EL (cell line): Measurements from ENCODE around the gene TTC13.

Experiments used
- DNase-seq: peaks from one replicate; pipeline ENCODE4 v3.0.0-alpha.2; 2016

TTC13 gene

DNA sequence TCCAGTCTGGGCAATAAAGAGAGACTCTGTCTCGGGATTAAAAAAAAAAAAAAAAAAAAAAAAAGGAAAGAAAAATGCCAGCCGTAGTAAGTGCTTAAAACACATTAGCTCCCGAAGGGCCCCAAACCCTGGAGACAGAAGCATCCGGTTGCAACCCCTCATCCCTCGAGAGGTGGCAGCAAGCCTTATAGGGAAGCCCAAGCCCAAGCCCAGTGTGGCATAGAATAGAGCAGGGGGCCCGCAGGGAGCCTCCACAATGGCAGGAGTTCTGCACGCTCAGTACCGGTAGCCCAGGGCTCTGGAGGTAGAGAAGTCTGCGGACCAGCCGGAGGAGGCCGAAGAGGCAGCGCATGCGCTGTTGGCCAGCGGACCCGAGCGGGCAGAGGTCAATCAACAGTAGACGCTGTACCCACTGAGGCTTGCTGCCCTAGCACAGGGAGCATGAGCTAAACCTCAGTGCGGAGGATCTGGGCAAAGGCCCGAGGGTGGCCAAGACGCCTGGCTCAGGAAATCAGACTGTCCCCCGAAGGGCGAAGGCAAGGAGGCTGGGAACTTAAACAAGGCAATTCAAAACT, 76.2 kb downstream of the TTC13 start:
- no peak for DNase-seq

DNA sequence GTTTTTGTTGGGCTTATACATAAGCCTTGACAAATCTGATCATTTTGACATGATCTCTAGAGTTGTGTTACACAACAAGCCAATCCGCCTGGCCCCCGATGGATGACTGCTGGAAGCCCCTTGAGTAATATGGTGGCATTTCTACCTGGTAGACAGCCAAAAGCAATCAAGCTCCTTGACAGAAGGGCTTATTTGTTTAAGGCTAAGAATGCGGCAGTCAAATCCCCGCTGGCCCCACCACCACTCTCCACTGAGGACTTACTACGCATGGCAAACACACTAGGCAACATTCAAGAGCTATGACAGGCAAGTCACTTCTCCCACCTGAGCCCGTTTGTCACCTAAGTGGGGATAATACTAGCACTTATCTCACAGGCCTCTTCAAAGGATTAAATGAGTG, 77.0 kb downstream of the TTC13 start:
- DNase-seq = no peak

GRCh38 chr1:230900984-230901383, 77.7 kb downstream of the TTC13 start:
- no peak for DNase-seq

DNA sequence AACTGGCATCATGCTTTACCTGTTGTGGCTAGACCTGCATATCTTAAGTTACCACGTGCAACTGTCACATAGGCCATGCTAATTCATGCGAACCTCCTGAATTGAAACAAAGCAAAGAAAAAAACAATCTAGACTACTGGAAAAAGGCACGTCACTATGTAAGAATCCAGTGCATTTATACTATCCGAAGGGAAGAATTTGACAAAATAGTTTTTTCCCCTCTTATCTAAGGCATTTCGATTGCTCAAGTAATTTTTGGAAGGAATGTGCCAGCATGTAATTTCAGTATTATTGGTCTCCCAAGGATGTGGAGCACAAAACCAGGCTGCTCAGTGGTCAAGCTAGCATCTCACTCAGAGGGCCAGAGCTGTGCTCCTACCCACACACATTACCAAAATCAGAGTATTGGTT, 78.8 kb downstream of the TTC13 start:
- DNase-seq = peak; percentile 81

GRCh38 chr1:230898748-230899147, 79.9 kb downstream of the TTC13 start:
- no peak for DNase-seq

DNA sequence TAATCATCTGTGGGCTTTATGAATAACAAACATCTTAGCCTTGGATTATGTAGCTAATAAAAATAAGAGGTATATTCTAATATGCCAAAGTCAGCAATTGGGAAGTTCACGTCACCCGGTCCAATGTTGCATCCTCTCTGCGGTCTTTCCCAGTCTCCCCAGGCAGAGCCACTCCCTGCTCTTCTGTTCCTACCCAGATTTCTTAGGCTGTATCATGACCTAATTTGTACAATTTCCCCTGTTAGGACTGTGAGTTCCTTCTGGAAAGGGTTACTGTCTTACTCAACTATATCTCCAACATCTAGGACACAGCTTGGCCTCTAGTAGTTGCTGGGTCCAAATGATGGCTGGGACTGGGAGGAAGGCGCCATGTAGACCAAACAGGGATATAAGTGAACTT, 80.5 kb downstream of the TTC13 start:
- DNase-seq = no peak

DNA sequence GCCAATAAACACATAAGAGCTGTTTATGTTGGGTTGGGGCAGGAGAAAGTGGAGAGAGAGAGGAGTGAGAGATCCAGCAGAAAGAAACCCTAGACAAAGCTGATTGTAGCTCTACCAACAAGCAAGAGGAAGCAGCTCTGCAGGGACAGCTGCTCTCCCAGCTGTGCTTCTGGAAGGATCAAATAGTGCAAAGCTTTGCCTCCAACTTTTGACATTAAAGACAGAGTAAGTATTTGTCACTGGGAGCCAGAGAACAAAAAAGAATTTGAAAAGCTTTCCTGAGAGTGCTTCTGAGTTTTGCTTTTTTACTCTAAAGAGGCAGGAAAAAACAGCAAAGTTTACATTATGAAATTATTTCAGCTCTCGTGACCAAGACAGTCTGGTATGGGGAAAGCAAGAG, 81.9 kb downstream of the TTC13 start:
- no peak for DNase-seq

GRCh38 chr1:230895452-230895851, 83.2 kb downstream of the TTC13 start:
- no peak for DNase-seq

DNA sequence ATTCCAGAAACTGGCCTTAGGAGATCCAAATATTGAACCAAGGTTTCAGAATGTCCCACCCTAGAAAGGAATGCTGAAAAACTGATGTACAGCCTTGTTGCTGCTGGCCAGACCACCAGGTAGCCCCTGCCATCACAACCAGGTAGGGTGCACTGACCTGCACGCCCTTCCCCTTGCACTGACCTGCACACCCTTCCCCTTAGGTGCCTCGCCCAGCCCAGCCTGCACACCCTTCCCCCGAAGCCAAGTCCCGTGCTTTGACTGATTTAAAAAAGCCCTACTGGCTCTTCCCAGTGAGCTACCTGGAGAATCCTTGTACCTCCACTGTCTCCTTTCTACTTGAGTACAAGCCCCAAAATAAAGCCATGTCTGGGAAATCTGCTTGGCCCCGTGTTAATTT, 84.0 kb downstream of the TTC13 start:
- DNase-seq = no peak

DNA sequence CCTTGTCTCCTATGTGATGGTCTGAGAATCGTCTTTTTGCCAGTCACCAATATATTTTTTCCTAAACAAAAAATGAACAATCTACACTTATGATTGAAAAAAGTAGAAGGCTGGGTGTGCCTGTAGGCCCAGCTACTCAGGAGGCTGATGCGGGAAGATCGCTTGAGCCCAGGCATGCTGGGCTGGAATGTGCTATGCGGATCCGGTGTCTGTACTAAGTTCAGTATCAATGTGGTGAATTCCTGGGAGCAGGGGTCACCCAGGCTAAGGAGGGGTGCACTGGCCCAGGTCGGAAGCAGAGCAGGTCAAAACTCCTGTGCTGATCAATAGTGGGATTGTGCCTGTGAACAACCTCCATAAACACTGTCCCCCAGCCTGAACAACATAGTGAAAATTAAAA, 84.6 kb downstream of the TTC13 start:
- DNase-seq = no peak

DNA sequence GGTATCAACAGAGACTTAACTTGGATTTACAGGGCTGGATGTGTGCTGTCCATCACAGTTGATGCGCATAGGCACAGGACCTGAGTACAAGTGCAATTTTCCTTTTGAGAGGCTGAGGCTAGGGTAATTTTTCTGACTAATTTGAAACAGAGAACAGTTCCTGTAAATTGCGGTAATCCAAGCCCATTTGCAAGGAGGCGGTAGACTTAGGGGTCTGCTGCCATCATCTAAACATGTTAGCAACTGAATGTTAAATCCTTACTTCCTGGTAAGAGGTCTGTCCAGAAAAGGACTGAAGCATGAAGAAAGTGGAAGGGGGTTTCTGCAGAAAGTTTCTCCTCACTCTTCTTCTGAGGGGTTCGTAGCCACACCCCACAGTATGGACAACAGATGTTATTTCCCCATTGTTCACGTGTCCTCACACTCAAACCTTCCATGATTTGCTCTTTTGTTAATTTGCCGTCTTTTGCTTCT, 86.6 kb downstream of the TTC13 start:
- DNase-seq = no peak

DNA sequence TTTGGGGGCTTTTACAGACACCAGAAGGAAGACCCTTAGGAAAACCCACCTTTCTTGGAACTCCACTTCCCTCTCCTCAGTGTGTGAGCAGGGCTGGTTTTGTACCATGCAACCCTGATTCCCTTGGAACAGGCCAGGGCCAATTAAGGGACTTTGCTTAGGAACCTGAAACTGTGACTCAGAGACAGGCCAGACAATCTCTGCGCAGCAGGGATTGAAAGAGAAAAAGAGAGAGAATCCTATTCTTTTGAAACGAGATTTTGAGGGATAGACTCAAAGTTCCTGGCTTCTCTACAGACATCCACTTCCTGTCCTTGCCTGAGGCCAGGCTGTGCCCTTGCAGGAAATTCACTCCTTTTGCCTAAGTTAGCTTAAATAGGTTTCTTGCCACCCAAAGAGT, 87.2 kb downstream of the TTC13 start:
- DNase-seq = peak; percentile 40

DNA sequence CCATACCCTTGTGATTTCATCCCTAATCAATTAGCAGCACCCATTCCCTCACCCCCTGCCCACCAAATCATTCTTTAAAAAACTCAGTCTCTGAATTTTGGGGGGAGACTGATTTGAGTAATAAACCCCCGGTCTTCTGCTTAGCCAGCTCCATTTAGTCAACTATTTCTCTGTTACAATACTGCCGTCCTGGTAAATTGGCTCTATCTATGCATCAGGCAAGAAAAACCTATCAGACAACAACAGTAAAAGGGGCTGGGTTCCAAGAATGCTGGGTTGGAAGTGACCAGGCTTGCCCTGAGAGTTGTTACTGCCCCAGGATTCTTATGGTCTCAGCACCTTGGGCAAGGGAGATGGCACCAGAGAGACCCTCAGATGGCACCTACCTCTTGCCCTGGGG, 94.0 kb downstream of the TTC13 start:
- DNase-seq = no peak

- DNase-seq = no peak
Observed at GRCh38 chr1:230883967-230884366, 94.7 kb downstream of the TTC13 start.

DNA sequence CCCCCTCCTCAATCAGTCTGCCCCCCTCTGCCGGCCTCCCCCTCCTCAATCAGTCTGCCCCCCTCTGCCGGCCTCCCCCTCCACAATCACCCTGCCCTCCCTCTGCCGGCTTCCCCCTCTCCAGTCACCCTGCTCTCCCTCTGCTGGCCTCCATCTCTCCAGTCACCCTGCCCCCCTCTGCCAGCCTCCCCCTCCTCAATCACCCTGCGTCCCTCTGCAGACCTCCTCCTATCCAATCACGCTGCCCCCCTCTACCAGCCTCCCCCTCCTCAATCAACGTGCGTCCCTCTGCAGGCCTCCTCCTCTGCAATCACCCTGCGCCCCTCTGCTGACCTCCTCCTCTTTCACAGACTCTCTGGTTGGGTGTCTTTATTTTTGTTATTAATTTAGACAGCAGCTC, 98.9 kb downstream of the TTC13 start:
- DNase-seq = no peak

DNA sequence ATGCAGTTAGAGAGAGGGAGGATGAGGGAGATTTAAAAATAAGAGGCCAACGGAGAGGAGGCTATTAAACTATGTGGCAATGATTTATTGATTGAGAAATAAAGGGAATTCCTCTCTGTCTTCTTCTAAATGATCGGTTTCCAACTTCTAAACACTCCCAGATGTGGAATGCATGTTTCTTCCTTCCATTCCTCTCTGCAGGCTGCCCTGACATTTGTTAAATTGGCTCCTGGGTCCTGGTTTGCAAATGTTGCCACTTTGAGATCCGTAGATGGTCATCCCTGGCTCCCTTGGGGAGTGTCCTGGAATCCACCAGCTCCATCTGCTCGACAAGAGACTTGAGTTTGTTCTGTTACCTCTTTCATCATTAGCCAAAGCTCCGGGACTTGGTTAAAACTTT, 100.1 kb downstream of the TTC13 start:
- peak; percentile 78 for DNase-seq

DNA sequence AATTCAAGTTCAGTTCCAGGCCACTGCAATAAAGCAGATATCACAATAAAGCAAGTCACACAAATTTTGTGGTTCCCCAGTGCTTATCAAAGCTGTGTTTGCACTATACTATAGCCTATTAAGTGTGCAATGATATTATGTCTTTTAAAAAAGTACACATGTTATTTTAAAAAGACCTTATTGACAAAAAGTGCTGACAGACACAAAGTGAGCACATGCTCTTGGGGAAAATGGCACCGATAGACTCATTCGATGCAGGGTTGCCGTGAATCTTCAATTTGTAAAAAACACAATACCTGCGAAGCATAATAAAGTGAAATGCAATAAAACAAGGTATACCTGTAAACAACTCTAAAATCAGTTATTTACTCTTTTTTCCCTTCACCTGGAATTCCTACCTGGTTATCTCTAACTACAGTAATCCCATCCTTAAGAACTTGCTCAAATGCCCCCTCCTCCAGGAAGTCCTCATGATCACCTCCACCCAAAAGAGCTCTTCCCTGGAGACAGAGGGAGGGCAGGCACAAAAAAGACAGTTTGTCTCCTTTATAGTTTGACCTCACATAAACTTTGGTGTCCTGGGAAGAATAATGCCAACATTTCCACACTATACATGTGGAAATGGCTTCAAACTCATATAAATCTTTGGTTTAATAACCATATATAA, 100.6 kb downstream of the TTC13 start:
- DNase-seq = no peak

- DNase-seq = peak; percentile 72
Observed at GRCh38 chr1:230877146-230877923, 101.3 kb downstream of the TTC13 start.

DNA sequence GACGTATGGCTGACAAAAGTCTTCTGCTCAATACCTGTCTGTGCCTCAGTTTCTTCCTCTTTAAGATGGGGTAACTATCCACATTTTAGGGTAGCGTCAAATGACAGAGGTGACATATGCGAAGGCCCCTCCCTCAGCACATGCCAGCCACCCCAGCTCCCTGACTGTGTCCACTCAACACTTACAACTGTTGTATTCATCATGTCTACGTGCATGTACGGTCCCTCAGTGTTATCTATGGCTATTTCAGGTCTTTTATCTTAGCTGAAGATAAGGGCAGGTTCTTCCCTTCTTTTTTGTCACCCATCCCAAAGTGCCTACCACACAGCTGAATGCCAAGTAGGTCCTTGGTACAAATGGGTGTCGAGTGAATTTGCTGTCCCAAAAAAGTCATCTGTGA, 102.0 kb downstream of the TTC13 start:
- DNase-seq = no peak

- DNase-seq = no peak
Observed at GRCh38 chr1:230875370-230875769, 103.3 kb downstream of the TTC13 start.

DNA sequence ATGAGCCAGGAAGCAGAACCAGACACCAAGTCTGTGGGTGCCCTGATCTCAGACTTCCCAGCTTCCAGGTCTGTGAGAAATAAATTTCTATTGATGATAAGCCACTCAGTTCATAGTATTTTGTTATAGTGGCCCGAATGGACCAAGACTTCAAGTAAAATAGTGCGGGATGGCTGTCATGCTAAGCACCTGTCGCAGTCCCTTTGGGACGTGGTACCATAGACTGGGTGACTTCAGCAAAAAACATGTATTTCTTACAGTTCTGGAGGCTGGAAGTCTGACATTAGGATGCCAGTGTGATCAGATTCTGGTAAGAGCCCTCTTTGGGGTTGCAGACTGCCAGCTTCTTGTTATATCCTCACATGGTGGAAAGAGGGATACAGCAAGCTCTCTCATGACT, 107.7 kb downstream of the TTC13 start:
- DNase-seq = no peak

DNA sequence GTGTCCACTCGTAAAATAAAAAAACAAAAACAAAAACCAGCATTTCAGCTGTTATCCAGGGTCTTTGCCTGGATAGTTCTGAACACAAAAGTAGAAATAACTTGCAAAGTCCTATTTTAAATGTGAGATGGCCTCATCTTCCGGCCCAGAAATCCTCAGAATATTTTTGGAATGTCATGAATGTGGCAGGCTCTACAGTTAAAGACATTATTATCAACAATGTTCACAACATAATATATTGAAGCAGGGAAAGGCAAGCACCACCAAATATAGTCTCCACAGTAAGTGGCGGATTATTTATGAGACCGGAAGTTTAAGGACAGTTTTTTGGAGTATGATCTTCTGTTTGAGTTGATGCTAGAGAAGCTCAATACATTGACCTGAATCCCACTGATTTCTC, 109.2 kb downstream of the TTC13 start:
- peak; percentile 82 for DNase-seq

DNA sequence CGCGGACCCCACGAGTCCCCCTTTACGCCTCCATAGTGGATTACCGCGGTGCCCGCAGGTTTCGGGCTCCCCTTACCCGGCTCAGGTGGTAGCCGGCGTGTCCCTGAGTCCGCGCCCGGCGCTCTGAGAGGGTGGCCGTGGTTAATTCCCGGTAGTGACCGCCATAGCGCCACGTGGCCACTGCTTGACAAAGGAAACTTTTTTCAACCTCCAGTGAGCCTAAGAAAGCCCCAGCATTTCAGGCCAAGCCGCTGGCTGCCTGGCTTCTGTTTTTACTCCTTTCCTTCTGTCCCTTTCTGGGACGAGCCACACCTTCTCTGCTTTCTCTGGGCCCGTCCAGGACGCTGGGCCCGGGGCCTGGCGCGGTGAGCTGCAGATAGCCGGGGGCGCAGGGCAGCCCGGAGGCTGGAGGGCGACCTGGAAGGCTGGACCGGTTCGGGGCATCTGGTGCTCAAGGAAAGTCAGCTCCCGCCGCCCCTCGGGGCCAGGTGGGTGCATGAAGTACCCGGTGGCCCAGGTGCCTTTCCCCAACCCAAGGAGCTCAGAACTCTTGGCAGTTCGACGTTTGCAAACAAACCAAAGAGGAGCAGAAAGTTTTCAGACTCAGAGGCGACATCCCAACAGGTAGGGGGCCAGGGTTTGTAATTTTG, 109.8 kb downstream of the TTC13 start:
- peak; percentile 62 for DNase-seq
